Ishikawa (cell line): ENCODE data around the gene BROX.

Source experiments
- CEBPB ChIP-seq: IDR thresholded peaks from 2 replicates; pipeline ENCODE4 v1.6.1; 2012
- CREB1 ChIP-seq: IDR thresholded peaks from 2 replicates; pipeline ENCODE4 v1.6.1; 2012; ENCODE audit warnings: low read depth
- EGR1 ChIP-seq: IDR thresholded peaks from 2 replicates; pipeline ENCODE4 v1.6.1; 2012
- EP300 ChIP-seq: IDR thresholded peaks from 2 replicates; pipeline ENCODE4 v1.6.1; 2012; ENCODE audit warnings: borderline replicate concordance
- FOXM1 ChIP-seq: IDR thresholded peaks from 2 replicates; pipeline ENCODE4 v1.6.1; 2012; ENCODE audit warnings: low read depth, borderline replicate concordance
- NFIC ChIP-seq: IDR thresholded peaks from 2 replicates; pipeline ENCODE4 v1.6.1; 2012
- RAD21 ChIP-seq: IDR thresholded peaks from 2 replicates; pipeline ENCODE4 v1.6.1; 2012; ENCODE audit warnings: low read depth
- TAF1 ChIP-seq: IDR thresholded peaks from 2 replicates; pipeline ENCODE4 v1.6.1; 2012; ENCODE audit warnings: low read depth, mild to moderate bottlenecking
- TCF12 ChIP-seq: IDR thresholded peaks from 2 replicates; pipeline ENCODE4 v1.6.1; 2012; ENCODE audit warnings: low read depth
- TEAD4 ChIP-seq: IDR thresholded peaks from 2 replicates; pipeline ENCODE4 v1.6.1; 2012
- YY1 ChIP-seq: IDR thresholded peaks from 2 replicates; pipeline ENCODE4 v1.6.1; 2012; ENCODE audit warnings: low read depth
- ZBTB7A ChIP-seq: IDR thresholded peaks from 2 replicates; pipeline ENCODE4 v1.6.1; 2012; ENCODE audit warnings: low read depth
- TF ChIP-seq, protein P1 (sequence below): IDR thresholded peaks from 2 replicates; pipeline ENCODE4 v1.6.1; 2012; ENCODE audit warnings: low read depth, mild to moderate bottlenecking

DNA sequence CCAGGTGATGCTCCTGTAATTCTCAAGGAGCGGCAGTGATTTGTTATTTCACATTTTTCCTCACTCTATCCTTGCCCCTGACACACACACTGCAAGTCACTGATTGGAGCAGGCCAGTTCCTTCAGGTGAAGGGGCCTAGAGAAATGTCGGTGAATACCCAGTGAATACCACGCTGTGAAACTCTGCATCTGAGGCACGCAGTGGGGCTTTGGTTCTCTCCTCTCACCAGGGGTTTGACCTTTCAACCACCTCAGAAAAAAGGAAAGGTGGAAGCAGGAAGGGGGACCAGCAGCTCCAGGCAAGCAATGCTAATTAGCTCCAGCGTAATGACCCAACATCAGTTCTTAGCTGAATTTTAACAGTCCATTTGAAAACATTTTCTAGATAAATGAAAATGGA is 24.1 kb downstream of the BROX start:
- TF ChIP-seq TAF1 (no peak), EGR1 (no peak), ZBTB7A (no peak), EP300 (no peak), RAD21 (no peak), FOXM1 (no peak), CREB1 (no peak), YY1 (no peak), CEBPB (no peak), TEAD4 (no peak), TCF12 (no peak), NFIC (no peak)
- TF ChIP-seq, protein P1, sequence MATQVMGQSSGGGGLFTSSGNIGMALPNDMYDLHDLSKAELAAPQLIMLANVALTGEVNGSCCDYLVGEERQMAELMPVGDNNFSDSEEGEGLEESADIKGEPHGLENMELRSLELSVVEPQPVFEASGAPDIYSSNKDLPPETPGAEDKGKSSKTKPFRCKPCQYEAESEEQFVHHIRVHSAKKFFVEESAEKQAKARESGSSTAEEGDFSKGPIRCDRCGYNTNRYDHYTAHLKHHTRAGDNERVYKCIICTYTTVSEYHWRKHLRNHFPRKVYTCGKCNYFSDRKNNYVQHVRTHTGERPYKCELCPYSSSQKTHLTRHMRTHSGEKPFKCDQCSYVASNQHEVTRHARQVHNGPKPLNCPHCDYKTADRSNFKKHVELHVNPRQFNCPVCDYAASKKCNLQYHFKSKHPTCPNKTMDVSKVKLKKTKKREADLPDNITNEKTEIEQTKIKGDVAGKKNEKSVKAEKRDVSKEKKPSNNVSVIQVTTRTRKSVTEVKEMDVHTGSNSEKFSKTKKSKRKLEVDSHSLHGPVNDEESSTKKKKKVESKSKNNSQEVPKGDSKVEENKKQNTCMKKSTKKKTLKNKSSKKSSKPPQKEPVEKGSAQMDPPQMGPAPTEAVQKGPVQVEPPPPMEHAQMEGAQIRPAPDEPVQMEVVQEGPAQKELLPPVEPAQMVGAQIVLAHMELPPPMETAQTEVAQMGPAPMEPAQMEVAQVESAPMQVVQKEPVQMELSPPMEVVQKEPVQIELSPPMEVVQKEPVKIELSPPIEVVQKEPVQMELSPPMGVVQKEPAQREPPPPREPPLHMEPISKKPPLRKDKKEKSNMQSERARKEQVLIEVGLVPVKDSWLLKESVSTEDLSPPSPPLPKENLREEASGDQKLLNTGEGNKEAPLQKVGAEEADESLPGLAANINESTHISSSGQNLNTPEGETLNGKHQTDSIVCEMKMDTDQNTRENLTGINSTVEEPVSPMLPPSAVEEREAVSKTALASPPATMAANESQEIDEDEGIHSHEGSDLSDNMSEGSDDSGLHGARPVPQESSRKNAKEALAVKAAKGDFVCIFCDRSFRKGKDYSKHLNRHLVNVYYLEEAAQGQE: no peak
